Suppressor macrophage (primary cell): ENCODE data around the gene CASZ1.

Source experiments
- DNase-seq, 4 experiments: peaks; one replicate each; pipeline ENCODE4 v3.0.0-alpha.2; 2020 to 2022

The CASZ1 gene

DNA sequence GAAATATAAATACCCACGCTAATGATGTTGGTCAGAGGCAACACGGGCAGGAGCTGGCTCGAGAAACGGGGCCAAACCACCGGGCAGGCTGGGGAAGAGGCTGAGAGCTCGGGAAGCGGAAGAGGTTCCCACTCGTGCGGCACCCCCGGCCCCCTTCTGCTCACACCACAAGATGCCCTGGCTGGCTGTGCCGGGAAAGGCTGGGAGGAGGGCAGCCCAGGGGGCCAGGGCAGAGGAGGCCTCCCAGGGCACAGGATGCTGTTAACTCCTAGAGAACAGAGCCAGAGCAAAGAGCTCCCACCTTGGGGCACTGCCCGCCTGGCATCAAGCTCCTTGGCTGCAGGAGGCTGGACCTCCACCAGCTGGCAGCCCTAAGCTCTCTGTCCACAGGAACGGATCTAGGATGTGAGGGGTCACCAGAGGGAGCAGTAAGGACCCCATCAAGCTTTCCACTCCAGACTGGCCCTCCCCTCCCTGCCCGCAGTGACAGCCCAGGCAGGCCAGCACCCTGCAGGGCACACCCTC, 44.8 kb downstream of the CASZ1 start:
- DNase-seq, result no peak

DNA sequence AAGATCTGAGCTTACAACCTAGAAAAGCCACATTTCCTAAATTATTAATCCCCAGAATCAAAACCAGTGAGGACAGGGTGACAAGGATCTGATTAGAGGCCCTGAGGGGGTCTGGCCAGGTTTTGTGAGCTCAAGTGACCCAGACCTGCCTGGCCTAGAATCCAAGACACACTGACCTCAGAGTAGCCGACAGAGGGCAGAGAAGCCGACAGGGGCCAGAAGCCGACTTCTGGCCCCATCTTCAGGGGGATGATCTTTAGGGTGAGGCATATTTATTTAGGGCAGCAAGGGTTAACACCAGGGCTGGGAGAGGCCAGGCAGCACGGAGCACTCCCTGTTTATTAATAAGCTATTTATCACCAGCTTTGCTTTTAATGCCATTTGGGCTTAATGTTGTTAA, 45.3 kb downstream of the CASZ1 start:
- DNase-seq, result no peak

DNA sequence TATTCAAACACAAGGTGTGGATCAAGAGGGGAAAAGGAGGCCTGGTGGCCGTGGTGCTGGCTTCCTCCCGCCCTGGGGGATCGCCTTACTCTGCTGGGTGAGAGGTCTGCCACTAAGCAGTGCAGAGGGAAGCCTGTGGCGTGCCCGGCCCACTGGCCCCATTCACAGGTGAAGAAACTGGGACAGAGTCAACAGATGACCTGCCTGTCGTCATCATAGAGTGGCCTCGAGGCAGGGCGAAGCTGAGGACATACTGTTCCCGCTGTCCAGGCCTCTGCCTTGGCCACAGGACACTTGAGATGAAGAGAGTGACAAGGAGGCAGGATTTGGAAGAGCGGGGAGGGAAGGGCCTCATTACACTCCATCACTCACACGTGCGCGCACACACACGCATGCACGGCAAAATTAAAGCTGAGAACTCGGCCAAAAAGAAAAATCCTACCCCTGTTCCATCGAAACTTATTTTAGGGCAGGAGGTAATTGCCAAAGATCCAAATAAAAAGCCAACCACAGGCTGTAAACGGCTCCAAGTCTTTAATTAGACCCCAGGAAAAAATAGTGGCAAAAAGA, 50.5 kb downstream of the CASZ1 start:
- no peak for DNase-seq

DNA sequence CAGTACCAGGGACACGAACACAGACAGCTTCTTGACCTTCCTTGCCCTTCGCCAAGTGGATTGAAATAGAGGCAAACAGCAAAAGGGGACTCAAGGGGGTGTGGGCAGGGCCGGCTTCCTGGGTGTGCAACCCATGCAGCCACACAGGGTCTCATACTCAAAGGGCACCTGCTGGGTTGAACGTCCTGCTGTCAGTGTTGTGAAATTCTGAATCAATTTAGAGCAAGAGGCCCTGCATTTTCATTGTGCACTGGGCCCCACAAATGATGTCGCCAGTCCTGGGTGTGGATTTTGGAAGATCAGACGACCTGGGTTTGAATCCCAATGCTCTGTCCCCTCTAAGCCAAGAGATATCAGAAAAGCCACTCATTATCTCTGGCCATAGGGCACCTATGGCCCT, 51.1 kb downstream of the CASZ1 start:
- no peak for DNase-seq

DNA sequence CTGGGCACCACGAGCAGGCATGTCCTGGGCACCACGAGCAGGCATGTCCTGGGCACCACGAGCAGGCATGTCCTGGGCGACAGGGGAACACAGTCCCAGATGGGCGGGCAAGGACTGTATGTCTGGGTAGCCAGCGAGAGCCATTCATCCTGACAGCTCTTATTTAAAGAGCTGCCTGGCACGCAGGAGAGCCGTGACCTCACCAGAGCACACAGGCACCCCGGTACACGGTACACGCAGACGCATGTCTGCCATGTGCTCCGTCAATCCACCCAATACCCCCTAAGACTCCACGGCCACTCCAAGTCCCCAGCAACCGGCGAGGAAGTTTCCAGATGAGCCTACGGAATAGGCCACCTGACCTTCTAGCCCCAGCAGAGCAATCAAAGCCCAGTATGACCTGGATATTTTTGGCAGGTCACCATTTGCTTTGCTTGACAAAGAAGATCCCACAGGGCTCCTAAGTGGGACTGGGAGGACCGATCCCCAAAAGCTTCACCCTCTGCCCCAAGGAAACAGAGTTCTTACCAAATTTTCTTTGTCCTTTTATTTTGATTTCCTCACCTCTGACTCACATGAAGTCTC, 51.7 kb downstream of the CASZ1 start:
- DNase-seq, result no peak

DNA sequence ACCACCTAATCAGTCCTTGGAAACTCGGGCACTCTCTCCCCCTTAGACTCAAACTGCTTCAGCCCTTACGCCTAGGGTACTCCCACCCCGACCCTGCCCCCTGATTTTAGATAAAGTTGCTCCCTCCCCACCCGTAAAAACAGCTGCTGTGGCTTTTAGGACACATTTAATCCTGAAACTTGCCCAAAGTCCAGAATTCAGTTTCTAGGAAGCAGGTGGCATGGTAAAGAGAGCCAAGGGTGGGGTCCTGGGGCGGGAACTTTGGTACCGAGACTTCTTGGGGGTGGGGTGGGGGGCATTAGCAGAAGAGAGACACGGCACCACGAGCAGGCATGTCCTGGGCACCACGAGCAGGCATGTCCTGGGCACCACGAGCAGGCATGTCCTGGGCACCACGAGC, 52.4 kb downstream of the CASZ1 start:
- no peak for DNase-seq

DNA sequence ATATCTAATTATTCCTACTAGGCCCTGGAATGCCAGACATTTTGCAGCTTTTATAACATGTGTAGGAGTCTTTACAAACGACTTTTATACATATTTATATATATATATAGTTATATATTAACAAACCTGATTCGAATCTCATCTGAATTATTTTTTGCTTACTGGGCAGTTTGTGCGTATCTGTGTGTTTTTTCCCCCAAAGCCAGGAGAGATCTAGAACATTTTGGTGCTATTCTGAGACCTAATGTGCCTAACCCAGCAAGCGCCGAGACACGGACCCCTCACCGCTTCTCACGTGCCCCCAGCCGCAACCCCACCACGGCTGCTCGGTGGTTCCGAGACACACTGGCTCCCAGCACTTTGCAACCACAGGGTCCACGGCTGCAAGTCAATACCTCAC, 54.8 kb downstream of the CASZ1 start:
- no peak for DNase-seq

DNA sequence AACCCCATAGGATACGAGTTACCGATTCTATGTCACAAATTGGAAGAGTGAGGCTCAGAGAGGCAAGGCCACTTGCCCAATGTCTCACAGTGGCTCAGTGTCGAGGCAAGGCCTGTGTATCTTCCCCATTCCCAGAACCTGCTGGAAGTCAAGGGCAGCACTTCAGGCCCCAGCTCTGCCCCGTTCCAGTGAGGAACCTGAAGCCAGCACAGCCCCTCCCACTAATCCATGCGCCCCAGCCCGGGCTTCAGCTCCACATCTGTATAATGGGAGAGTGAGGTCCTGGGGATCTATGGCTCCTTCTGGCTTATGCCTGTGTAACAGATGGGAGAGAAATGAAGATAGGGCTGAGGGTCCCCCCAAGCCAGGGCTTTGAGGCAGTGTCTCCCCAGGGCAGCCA, 56.3 kb downstream of the CASZ1 start:
- DNase-seq, result no peak

DNA sequence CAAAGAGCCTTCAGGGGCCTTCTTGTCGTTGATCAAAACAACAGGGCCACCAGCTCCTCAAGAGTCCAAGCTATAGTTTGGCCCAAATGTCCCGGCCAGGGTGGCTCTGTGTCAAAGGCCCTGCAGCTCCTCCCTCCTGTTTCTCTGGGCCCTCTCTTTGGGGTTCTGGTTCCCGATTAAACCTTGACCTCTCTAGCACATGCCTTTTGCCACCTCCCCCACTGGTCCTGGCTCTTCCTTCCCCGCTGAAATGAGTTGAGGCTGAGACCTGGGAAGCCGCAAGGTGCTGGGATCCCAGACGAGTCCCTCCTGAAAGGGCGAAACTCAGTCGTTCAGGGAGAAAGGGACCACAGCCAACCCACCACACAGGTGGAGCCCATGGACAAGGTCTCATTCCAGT, 56.9 kb downstream of the CASZ1 start:
- DNase-seq, result no peak

DNA sequence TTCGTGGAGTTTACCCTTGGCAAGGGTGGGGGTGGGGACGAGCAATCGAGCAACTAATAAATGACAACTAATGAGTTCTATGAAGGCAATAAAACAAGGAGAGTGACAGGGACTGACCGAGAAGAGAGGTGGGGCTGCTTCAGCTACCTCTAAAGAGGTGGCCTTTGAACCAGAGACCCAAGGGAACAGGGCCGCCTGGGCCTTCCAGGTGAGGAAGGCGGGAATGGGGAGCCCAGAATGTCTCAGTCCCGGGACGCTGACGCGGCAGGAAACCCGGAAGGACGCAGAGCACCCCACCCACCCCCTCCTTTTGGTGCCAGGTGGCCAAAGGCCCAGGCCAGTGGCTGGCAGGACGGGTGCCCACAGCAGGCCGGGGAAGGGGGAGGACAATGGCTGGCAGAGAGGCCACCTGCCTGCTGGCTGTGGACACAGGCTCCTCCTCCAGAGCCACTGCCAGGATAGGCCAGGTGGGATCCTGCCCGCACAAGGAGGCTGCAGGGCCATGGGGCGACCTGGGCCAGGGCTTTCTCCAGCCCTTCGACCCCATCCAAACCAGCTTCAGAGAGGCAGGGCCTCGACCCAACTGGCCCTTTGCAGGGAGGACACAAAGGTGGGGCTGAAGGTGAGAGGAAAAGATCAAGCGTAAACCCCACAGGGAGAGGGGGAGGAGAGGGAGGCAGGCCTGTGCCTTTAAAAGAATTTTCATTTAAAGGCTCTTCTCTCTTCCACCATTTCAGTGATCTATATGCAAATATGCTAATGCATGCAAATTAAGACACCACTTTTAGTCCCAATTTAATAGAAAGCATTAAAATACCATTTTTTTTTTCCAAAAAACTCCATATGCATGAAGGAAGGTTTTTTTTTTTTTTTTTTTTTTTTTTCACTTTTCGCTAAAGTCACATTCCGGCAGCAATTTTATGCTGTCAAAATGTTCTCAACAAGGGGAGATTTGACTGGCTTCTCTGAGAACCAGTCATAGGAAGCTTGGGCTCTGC, 58.1 kb downstream of the CASZ1 start:
- no peak for DNase-seq

DNA sequence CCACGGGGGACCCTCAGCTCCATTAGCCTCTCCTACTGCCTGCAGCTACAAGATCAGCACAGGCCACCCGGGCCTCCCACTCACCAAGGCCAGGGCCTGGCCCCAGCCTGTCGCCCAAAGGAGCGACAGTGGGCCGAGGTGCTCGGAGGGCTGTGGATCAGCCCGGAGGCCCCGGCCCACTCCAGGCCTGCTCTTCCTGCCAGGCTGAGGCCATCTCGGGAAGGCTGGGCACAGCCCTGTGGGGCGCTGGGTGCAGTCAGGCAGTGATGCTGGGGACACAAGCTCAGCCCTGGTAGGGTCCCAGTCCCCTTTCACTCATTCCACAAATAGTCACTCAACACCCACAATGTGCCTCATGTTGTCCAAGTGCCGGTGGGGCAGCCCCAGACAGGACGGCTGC, 58.8 kb downstream of the CASZ1 start:
- no peak for DNase-seq

DNA sequence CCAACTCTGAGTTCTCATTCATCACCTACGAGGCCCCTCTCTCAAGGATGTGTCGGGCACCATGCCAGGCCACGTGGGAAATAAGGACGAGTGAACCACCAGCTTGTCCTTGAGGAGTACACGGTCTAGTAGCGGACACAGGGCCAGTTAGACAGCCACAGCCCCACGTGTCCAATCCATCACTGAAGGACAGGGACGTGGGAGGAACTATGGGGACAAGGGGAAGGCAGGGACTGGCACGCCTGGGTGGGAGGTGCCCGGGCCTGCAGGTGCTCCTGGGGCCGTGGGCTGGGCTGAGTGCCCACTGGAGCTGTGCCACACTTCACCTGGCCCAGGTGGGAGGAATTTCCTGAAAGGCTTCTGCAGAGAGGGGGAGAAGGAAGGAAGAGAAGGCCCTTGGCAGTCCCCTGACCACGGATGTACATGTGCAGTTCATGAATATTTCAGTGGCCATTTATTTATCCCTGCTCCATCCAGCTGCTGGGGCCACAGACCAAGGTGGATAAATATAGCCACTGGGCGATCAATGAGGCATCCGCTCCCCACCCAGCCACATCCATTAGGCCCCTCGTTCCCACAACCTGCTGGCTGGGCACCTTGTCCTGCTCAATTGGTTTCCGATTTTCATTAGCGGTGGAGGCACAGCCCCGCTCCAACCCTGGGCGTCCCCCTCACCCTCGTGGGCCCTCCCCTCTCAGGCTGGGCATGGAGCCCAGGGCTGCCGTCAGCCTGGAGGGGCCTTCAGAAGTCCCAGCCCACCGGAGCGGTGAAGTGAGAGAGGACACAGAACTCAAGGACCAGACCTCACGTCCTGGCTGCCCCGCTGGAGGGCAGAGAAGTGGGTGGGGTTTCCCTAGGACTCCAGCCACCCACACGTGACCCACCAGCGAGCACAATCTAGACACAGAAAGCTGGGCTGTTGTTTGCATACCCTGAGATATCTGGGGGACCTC, 59.5 kb downstream of the CASZ1 start:
- DNase-seq, result no peak

DNA sequence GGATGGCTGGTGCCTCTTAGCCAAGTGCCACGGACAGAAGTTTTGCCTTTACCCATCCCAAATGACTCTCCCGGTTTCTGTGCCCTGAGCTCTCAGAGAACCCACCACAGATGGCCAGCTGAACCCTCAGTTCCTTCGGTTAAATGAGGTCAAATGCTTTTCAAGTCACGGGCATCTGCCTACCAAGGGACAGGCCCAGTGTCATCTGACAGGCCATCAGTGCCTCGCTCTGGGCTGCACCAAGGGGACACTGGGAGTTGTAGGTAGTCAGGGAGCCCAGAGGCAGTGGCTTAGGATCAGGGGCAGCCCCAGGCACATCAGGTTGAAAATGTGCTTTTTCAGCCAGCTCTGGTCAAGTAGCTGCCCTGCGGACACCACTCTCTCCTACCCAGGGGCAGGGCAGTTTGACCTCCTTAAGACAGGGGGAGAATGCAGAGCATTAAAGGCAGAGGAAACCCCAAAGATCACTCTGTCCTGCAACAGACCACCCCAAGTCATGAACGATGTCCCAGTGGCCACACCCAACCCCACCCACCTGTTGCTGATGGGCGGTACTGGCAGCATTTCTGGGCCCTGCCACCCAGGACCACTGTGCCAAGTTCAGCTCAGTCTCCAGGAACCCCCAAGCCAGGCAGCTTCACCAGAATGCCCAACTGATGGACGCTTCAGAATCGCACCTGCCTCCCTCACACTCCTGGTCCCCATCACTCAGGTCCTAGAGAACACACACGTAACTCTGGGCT, 60.7 kb downstream of the CASZ1 start:
- DNase-seq, result no peak

DNA sequence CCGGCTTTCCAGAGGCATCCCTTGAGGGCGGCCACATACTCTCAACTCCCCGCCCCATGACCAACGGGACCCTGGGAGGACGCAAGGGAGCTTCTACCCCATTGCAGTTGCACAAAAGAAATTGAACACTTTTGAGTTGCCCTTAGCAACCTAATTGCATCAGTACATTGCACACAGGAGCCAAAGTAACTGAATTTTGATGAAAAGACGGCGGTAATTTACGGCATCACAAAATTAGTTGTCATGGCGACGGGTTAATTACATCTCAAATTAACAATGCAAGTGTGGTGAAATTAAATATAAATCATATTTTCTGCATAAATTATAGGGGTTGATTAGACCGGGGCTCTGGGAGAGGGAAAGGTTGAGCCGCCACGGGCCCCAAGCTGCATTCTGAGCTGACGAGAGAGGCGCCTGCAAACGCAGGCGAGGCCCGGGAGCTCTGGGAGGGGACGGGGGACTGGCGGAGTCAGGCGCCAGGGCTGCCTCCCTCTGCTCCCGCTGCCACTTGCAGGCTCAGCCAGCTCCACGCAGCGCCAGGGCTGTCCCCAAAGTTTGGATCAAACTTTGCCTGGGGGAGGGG, 61.4 kb downstream of the CASZ1 start:
- DNase-seq, result no peak

DNA sequence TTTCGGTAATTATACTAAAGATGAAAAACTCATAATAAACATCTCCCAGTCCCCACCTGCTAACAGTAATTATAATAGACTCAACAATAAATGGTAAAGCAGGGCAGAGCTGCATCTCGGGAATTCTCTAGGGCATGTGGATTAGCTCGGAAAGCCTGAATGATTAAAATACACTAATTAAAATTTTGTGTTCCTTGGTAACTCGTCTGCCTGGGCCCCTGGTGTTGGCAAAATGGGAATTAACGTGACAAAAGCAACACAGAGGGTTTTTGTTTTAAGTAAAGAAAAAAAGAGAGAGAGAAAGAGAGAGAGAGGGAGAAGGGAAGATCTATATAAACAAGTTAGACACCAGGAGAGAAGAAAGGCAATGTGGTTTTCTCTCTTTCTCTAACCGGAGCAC, 62.1 kb downstream of the CASZ1 start:
- DNase-seq, result no peak

DNA sequence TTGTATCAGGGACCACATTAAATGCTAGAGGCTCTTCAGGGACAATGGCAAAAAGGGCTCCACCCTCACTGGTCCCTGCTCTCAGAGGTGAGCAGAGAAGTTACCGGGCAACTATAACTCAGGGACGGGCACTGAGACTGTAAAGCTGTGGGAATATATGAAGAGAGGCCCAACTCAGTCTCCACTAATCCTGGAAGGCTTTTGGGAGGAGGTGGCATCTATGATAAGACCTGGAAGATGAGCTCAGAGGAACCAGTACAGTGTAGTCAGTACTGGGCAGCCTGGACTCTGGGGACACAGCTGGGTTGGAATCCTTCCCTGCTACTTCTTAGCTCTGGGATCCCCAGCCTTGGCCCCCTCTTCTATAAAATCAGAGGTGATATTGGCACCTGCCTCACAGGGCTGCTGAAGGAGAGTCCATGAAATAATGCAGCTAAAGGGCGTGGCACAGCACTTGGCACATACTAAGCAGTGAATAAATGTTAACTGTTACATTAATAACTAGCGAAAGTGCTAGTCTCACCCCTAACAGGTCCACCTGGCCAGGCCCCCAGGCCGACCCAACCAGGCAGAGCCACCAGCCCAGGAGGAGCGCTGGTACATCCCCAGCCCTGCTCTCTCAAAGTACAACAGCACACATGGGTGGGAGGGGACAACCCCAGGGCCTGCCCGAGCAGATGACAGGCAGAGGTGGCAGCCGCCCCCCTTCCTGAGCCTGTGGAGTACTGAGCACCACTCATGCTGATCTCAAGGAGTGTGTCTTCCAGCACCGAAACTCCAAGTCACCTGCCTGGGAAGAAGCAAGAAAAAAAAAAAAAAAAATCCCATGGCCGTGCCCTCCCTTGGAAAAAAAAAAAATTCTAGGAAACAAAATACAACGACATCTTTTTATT, 62.7 kb downstream of the CASZ1 start:
- DNase-seq, result peak in 2 of 4 experiments; percentile 9 to 45

DNA sequence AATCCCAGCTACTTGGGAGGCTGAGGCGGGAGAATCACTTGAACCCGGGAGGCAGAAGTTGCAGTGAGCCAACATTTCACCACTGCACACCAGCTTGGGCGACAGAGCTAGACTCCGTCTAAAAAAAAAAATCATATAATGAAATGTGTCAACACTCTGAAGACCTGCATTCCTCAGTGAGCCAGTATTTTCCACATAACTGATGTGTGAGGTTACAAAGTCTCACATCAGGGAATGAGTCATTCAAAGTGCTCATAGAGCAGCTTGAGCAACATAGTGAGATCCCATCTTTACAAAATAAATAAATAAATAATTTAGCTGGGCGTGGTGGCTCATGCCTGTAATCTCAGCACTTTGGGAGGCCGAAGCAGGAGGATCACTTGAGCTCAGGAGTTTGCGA, 65.5 kb downstream of the CASZ1 start:
- DNase-seq, result peak in 2 of 4 experiments; percentile 3 to 8

DNA sequence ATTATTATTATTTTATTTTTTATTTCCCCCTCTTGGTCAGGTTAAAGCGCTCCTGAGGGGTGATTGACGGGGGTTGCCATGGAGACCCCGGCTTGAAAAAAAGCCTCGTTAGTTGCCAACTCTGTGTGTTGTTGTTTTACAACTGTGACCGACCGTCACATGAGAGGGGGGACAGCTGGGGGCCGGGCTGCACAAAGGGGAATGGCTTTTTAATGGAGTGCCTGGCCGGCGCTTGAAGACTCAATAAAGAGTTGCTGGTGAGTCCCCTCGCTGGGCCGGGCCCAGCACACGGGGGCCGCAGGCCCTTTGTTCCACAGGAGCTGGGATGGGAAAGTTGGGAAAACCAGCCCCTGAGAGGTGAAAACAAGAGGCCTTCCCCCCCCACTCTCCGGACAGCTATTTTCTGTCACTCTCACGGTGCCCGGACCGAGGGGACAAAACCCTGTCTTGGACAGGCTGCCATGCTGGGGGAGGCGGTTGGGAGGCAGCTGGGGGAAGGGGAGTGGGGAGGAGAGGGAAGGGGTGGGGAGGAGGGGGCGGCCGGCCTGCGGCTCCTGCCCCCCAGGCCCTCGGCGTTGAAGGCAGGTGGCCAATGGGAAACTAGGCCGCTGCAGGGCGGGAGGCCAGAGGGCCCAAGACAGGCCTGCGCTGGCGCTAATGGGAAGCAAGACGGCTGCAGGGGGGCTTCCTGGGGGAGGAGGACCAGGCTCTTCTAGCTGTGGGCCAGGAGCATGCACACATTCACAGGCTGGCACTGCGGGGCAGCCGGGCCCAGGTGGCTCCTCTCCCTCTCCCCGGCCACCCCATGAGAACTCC, 67.6 kb downstream of the CASZ1 start:
- no peak for DNase-seq

DNA sequence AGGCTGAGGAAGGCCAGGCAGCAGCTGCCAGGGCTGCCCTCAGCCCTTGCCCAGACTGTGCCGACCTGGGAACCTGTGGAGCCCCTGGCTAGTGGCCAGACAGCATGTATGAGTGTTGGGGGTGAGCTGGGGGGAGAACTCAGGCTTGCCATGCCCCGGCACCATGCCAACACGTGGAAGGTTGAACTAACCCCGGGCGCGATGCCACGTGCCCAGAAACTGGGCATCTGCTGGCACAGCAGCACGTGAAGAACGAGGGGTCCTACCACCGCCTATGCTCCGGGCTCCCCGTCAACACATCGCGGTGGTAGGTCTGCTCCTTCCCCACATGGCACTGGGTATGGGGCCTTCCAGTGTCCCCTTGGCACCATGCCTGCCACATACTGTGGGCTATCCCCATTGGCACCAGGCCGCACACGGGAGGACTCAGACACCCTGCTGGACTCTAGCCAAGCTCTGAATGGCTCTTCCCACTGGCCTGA, 68.7 kb downstream of the CASZ1 start:
- no peak for DNase-seq
